ENCODE data around the gene EXOC3L2.

GRCh38 chr19:45205810-45206209, 39.4 kb downstream of the EXOC3L2 start:
- TF ChIP-seq POLR2AphosphoS5 (IDR thresholded peaks at IDR 0.05; ENCODE audit: low read depth, low read length) = no peak
- no peak for TF ChIP-seq CTCF (IDR thresholded peaks at IDR 0.05)
- no peak for TF ChIP-seq REST (IDR thresholded peaks at IDR 0.05; ENCODE audit: insufficient read depth in 1 of 2, low read depth in 2 of 2, low read length in 1 of 2)

Data from Panc1 (cell line).